GM20000 (cell line): ENCODE measurements around the gene TRAPPC5.

ENCODE experiments used
- DNase-seq: peaks from one replicate; pipeline ENCODE4 v3.0.0; 2012; ENCODE audit warnings: low spot score
- TF ChIP-seq, protein P1 (sequence below): IDR thresholded peaks from 2 replicates; pipeline ENCODE4 v1.5.1; 2012; ENCODE audit warnings: mild to moderate bottlenecking, control low read depth; ENCODE audit errors: extremely low read depth, missing control alignments

TRAPPC5 gene

GRCh38 chr19:7698583-7698982 is 17.9 kb downstream of the TRAPPC5 start:
- TF ChIP-seq, protein P1, sequence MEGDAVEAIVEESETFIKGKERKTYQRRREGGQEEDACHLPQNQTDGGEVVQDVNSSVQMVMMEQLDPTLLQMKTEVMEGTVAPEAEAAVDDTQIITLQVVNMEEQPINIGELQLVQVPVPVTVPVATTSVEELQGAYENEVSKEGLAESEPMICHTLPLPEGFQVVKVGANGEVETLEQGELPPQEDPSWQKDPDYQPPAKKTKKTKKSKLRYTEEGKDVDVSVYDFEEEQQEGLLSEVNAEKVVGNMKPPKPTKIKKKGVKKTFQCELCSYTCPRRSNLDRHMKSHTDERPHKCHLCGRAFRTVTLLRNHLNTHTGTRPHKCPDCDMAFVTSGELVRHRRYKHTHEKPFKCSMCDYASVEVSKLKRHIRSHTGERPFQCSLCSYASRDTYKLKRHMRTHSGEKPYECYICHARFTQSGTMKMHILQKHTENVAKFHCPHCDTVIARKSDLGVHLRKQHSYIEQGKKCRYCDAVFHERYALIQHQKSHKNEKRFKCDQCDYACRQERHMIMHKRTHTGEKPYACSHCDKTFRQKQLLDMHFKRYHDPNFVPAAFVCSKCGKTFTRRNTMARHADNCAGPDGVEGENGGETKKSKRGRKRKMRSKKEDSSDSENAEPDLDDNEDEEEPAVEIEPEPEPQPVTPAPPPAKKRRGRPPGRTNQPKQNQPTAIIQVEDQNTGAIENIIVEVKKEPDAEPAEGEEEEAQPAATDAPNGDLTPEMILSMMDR: no peak

GRCh38 chr19:7699003-7699402 is 18.4 kb downstream of the TRAPPC5 start:
- TF ChIP-seq, protein P1: no peak

More at GRCh38 chr19:7698583-7698982, 17.9 kb downstream of the TRAPPC5 start:
- DNase-seq: no peak

GRCh38 chr19:7699417-7700401 is 19.1 kb downstream of the TRAPPC5 start:
- TF ChIP-seq, protein P1: no peak
- DNase-seq: peak; percentile 66

More at GRCh38 chr19:7699003-7699402, 18.4 kb downstream of the TRAPPC5 start:
- DNase-seq: no peak

DNA sequence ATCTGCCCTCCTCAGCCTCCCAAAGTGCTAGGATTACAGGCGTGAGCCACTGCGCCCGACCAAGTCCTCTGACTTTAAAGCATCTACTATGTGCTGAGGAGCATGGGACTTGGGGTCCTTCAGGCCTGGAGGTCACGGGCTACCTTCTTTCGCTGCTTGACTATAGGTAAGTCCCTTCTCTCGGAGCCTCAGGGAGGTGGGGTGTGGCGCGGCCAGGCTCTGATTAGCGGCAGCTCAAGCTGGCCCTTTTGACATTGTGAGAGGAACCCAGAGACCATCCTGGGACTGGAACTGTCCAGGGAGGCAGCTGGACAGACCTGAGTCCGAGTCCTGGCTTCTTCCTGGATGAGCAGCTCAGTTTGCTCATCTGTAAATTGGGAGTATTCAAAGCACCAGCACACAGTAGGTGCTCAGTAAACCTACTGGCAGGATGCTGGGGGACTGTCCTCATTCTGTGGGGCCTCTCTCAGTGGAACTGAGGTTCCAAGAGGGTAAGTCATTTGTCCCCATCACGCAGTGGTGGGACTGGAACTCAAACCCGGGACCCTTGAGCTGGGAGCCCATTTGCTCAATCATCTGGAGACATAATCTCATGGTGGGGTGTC is 20.5 kb downstream of the TRAPPC5 start:
- DNase-seq: no peak
- TF ChIP-seq, protein P1: no peak

GRCh38 chr19:7701654-7702457 is 21.2 kb downstream of the TRAPPC5 start, which contains the start of gene FCER2:
TSS of gene FCER2 (minus strand) at chr19:7702131. CDS start at chr19:7699760, 2,371 bp downstream.
- TF ChIP-seq, protein P1: no peak
- DNase-seq: peak; percentile 73

DNA sequence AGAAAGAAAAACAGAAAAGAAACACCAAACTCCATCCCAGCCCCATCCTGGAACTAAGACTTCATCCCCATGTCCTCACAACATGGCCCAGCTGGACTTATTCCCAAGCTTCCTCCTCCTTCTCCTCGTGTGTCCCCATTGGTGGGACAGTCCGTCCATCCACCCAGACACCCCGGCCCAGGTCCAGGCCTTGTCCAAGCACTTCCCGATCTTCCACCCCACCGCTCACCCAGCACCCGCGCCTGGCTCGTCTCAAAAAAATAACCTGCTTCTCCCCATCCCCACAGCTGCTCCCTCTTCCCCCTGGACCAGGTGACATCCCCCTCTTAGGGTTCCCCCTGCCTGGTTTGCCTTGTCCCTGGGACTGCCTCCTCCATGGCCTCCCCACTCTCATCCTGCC is 22.7 kb downstream of the TRAPPC5 start:
- no peak for DNase-seq
- TF ChIP-seq, protein P1: no peak
